Bronchial epithelial cell (primary cell): Measurements from ENCODE around the gene KRT79. TPM values are rescaled to one million over a fixed set of nuclear protein-coding genes. Genes with fewer than 3 reads are reported as not detected.

ENCODE experiments used
- DNase-seq: peaks from one replicate; pipeline ENCODE4 v3.0.0-alpha.2; 2010; ENCODE audit warnings: low read depth
- FAIRE-seq: peaks from 2 replicates; lab custom pipeline; 2011; peaks lifted over from hg19 to GRCh38; lab: Jason Lieb, UNC
- H3K27me3 ChIP-seq: 2 replicates; pipeline ENCODE4 v1.5.1; 2011; ENCODE audit warnings: low read length; ENCODE audit not compliant: control insufficient read depth, insufficient read depth
- H3K36me3 ChIP-seq: 2 replicates; pipeline ENCODE4 v1.5.1; 2011; ENCODE audit warnings: low read length; ENCODE audit not compliant: control insufficient read depth, insufficient read depth
- H3K4me3 ChIP-seq: 2 replicates; pipeline ENCODE4 v1.5.1; 2011; ENCODE audit warnings: mild to moderate bottlenecking, low read depth, low read length, control low read depth
- total RNA-seq: library from RNA; depleted of rRNA; stranded (reverse); fragments of >200 nt; gene quantifications from 2 replicates; pipeline ENCODE4 v1.2.1, GENCODE V29; 2014
- TF ChIP-seq, protein P1 (sequence below): IDR thresholded peaks from 2 replicates; pipeline ENCODE4 v1.5.1; 2011; ENCODE audit warnings: mild to moderate bottlenecking, moderate library complexity, low read length, control low read depth, inconsistent platforms; ENCODE audit not compliant: insufficient read depth, severe bottlenecking

KRT79 gene
- total RNA-seq, 1 donor from 2014 or later: under 0.01 TPM

DNA sequence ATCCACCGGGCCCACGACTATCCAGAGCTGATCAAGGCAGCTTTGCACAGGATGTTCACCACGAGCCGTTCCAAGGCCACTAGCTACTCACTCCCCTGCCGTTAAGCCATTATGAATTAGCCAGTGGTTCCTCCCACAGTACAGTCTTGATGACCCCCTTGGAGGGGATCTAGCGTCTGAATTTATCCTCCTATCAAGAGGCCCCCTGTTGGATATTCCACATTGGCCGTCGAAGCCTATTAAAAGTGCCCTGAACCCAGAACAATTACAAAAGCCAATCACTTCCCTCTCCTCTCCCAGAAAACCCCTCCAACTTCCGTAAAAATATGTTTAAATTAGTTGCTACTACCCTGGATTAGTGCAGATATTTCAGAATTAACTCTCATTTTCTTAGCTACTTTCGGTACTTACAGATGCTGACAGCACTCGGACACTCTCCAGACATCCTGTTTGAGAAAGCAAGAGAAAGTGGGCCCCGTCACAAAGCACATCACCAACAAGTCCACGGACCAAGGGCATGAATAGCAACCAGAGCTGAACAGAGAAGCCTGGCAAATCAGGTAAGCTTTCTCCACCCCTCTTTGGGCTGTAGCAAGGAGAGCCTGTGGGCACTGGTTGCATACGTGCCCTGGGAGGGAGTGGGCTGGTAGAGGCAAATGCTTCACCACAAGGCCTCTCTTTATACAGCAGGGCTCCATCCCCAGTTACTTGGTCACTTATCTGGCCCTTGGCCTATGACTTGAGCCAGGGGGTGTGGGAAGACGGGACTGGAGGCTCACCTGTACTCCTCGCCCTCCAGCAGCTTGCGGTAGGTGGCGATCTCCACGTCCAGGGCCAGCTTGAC is 43.5 kb downstream of the KRT79 start:
- Histone ChIP-seq H3K27me3 (peaks cover 8% of the 10 kb centered on the region), H3K36me3 (no peaks in the 10 kb centered on the region), H3K4me3 (no peak overlapping the region)
- no peak for DNase-seq
- no peak for FAIRE-seq
- TF ChIP-seq, protein P1, sequence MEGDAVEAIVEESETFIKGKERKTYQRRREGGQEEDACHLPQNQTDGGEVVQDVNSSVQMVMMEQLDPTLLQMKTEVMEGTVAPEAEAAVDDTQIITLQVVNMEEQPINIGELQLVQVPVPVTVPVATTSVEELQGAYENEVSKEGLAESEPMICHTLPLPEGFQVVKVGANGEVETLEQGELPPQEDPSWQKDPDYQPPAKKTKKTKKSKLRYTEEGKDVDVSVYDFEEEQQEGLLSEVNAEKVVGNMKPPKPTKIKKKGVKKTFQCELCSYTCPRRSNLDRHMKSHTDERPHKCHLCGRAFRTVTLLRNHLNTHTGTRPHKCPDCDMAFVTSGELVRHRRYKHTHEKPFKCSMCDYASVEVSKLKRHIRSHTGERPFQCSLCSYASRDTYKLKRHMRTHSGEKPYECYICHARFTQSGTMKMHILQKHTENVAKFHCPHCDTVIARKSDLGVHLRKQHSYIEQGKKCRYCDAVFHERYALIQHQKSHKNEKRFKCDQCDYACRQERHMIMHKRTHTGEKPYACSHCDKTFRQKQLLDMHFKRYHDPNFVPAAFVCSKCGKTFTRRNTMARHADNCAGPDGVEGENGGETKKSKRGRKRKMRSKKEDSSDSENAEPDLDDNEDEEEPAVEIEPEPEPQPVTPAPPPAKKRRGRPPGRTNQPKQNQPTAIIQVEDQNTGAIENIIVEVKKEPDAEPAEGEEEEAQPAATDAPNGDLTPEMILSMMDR: no peak

DNA sequence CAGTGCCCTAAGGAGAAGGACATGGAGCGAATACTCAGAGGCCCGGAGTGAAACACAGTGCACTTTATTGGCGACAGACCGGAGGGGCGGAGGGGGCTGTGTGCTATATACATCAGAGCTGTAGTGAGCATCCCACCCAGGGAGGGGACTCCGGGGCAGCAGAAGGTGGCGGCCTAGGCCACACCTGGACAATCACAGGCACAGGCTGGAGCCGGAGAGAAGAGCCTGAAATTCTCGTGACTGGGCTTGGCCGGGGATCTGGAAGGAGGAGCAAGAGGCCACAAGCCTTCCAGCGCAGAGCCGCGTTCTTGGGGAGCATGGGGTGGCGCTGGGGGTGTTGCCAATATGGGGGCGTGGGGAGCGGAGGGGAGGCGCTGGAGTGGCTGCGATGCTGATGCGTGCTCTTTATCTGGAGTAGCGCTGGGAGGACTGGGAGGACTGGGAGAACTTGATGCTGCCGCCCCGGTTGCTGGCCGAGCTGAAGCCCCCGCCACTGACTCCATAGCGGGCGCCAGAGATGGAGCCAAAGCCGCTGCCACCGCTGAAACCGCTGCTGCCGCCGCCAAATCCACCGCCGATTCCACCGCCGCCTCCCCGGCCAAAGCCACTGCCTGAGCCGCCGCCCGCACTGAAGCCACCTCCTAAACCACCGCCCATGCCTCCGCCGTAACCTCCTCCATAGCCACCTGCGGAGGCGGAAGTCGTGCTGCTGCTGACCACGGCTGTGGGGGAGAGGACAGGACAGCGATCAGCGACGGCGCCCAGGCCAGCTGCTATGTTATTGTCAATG is 44.3 kb downstream of the KRT79 start:
- no peak for DNase-seq
- Histone ChIP-seq H3K4me3 (no peak overlapping the region), H3K36me3 (no peaks in the 10 kb centered on the region), H3K27me3 (peaks cover 8% of the 10 kb centered on the region)
- FAIRE-seq: no peak
- TF ChIP-seq, protein P1: no peak

DNA sequence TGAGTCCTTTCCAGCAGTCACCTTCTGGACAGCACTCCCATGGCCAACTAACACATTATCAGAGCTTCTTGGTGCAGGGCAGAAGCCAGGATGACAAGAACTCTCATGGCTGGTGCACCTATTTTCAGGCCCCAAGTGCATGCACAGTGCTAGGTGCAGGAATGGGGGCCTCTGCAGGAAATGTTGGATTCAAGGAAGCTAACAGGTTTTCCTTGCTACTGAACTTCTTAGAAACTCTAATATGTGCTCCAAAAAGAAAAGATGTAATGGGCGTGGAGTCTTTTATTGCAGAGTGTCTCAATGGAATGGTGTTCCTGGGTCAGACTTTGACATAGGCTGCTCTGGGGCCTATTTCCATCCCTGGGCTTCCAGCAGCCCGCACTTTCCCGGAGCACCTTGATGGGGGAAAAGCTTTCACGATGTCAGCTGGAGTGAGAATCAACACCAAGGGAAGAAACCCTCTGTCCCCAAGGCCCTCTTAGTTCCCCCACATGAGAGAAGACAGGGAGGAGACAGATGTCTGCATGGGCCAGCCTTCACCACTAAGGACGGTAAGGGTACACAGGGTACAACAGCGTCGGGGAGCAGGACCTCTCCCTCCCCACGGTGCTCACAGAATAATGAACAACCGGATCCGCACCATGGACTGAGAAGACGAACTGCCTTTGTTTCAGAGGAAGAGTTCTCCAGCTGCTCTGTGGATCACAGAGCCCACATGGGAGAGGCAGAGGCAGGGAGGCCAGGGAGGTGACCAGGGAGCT is 45.1 kb downstream of the KRT79 start:
- no peaks in the 10 kb centered on the region for H3K36me3 ChIP-seq
- peaks cover 8% of the 10 kb centered on the region for H3K27me3 ChIP-seq
- no peak overlapping the region for H3K4me3 ChIP-seq
- no peak for FAIRE-seq
- DNase-seq: no peak
- TF ChIP-seq, protein P1: no peak

DNA sequence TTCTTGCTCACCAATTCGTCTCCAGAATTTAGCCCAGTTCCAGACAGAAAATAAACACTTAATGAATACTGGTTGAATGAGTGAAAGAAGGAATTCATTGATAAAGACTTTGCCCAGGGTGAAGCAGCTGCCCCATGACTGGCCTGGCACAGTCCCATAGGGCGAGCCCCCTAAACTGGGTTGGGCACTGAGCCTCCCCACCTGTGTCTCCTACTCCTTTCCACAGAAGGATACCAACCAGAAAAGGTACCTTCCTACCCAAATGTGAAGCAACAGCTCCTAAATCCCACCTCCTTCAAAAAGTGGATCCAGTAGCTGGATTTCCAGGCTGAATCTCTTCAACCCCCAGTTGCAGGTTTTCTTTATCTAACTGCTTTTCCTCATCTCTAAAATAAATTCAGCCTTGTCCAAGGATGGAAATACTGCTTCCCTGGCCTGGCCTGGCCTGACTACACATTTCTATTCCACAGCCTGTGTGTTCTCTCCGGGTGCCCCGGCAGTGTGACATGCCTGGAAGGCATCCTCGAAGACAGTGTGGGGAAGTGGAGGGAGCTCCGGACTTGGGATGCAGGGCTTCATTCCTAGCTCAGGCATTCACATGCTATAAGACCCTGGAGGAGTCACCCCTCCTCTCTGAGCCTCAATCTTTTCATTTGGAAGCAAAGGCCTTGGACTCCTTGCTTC is 45.8 kb downstream of the KRT79 start:
- H3K36me3 ChIP-seq: no peaks in the 10 kb centered on the region
- peaks cover 8% of the 10 kb centered on the region for H3K27me3 ChIP-seq
- no peak for DNase-seq
- TF ChIP-seq, protein P1: no peak
- no peak overlapping the region for H3K4me3 ChIP-seq
- no peak for FAIRE-seq
